H9 (cell line): ENCODE data around the gene VPS16. TPM values are rescaled to one million over a fixed set of nuclear protein-coding genes. Genes with fewer than 3 reads are reported as not detected.

Experiments
- DNase-seq: peaks from one replicate; pipeline ENCODE4 v3.0.0-alpha.2; 2017
- H2AFZ ChIP-seq: one replicate; pipeline ENCODE4 v1.6.1; 2013; ENCODE audit warnings: mild to moderate bottlenecking, low read length, control low read depth, moderate library complexity
- H2AK5ac ChIP-seq: 2 replicates; pipeline ENCODE4 v1.6.1; 2013; ENCODE audit warnings: low read length, control low read depth, mixed read lengths; ENCODE audit not compliant: insufficient read length
- H2BK120ac ChIP-seq: one replicate; pipeline ENCODE4 v1.6.1; 2013; ENCODE audit warnings: low read depth, mild to moderate bottlenecking, low read length, control low read depth, inconsistent platforms; ENCODE audit not compliant: poor library complexity, severe bottlenecking
- H2BK12ac ChIP-seq: 2 replicates; pipeline ENCODE4 v1.6.1; 2013; ENCODE audit warnings: low read length, control low read depth, mixed read lengths, low read depth; ENCODE audit not compliant: insufficient read length
- H2BK15ac ChIP-seq: 2 replicates; pipeline ENCODE4 v1.6.1; 2013; ENCODE audit warnings: low read depth, low read length, control low read depth
- H2BK20ac ChIP-seq: one replicate; pipeline ENCODE4 v1.6.1; 2013; ENCODE audit warnings: low read depth, mild to moderate bottlenecking, low read length, control low read depth, inconsistent platforms; ENCODE audit not compliant: poor library complexity, severe bottlenecking
- H2BK5ac ChIP-seq: 2 replicates; pipeline ENCODE4 v1.6.1; 2013; ENCODE audit warnings: low read length, control low read depth, mixed read lengths; ENCODE audit not compliant: insufficient read length
- H3K14ac ChIP-seq: 2 replicates; pipeline ENCODE4 v1.6.1; 2013; ENCODE audit warnings: low read length, control low read depth; ENCODE audit not compliant: insufficient read depth
- H3K18ac ChIP-seq: 2 replicates; pipeline ENCODE4 v1.6.1; 2013; ENCODE audit warnings: low read depth, mild to moderate bottlenecking, mixed read lengths, low read length, control low read depth; ENCODE audit not compliant: insufficient read length
- H3K23ac ChIP-seq: 2 replicates; pipeline ENCODE4 v1.6.1; 2013; ENCODE audit warnings: low read length, control low read depth, mixed read lengths, low read depth; ENCODE audit not compliant: insufficient read length
- H3K23me2 ChIP-seq: 2 replicates; pipeline ENCODE4 v1.6.1; 2013; ENCODE audit warnings: low read depth, mild to moderate bottlenecking, mixed read lengths, low read length, control low read depth; ENCODE audit not compliant: insufficient read length, poor library complexity, severe bottlenecking
- H3K27ac ChIP-seq: 2 replicates; pipeline ENCODE4 v1.5.1; 2013; ENCODE audit warnings: low read length, control low read depth, mixed read lengths, low read depth; ENCODE audit not compliant: insufficient read length
- H3K27me3 ChIP-seq: 2 replicates; pipeline ENCODE4 v1.6.1; 2013; ENCODE audit warnings: low read length, control low read depth, inconsistent platforms; ENCODE audit not compliant: insufficient read depth
- H3K4ac ChIP-seq: 2 replicates; pipeline ENCODE4 v1.6.1; 2013; ENCODE audit warnings: low read depth, mild to moderate bottlenecking, control low read depth, inconsistent platforms, low read length, moderate library complexity
- H3K4me1 ChIP-seq: 2 replicates; pipeline ENCODE4 v1.6.1; 2013; ENCODE audit warnings: low read length, control low read depth, inconsistent platforms; ENCODE audit not compliant: insufficient read depth
- H3K4me2 ChIP-seq: 2 replicates; pipeline ENCODE4 v1.6.1; 2013; ENCODE audit warnings: low read length, control low read depth, mixed read lengths; ENCODE audit not compliant: insufficient read length, insufficient read depth
- H3K56ac ChIP-seq: 2 replicates; pipeline ENCODE4 v1.6.1; 2013; ENCODE audit warnings: low read depth, mild to moderate bottlenecking, mixed read lengths, low read length, control low read depth; ENCODE audit not compliant: insufficient read length
- H3K79me1 ChIP-seq: 2 replicates; pipeline ENCODE4 v1.6.1; 2013; ENCODE audit warnings: low read depth, mild to moderate bottlenecking, moderate library complexity, low read length, control low read depth, inconsistent platforms; ENCODE audit not compliant: insufficient read depth, poor library complexity, severe bottlenecking
- H3K79me2 ChIP-seq: 2 replicates; pipeline ENCODE4 v1.6.1; 2013; ENCODE audit warnings: low read length, control low read depth, inconsistent platforms; ENCODE audit not compliant: insufficient read depth
- H3K9ac ChIP-seq: 2 replicates; pipeline ENCODE4 v1.6.1; 2013; ENCODE audit warnings: low read length, control low read depth, mixed read lengths; ENCODE audit not compliant: insufficient read length; ENCODE audit errors: extremely low read depth
- H3K9me3 ChIP-seq: one replicate; pipeline ENCODE4 v1.6.1; 2013; ENCODE audit warnings: low read depth, low read length, inconsistent platforms; ENCODE audit not compliant: control insufficient read depth
- H3T11ph ChIP-seq: one replicate; pipeline ENCODE4 v1.6.1; 2013; ENCODE audit warnings: mild to moderate bottlenecking, low read length, control low read depth, inconsistent platforms
- H4K20me1 ChIP-seq: one replicate; pipeline ENCODE4 v1.6.1; 2013; ENCODE audit not compliant: control insufficient read depth, insufficient read length, insufficient read depth
- H4K5ac ChIP-seq: 2 replicates; pipeline ENCODE4 v1.6.1; 2013; ENCODE audit warnings: low read depth, mild to moderate bottlenecking, mixed read lengths, low read length, control low read depth; ENCODE audit not compliant: insufficient read length
- H4K8ac ChIP-seq: replicated peaks from 2 replicates; pipeline ENCODE4 v1.6.1; 2013; ENCODE audit warnings: low read length, control low read depth, mixed read lengths, low read depth; ENCODE audit not compliant: insufficient read length
- H4K91ac ChIP-seq: 2 replicates; pipeline ENCODE4 v1.6.1; 2013; ENCODE audit warnings: low read depth, mild to moderate bottlenecking, moderate library complexity, mixed read lengths, low read length, control low read depth; ENCODE audit not compliant: insufficient read length
- H3K27ac Mint-ChIP-seq, 3 experiments: 2 replicates in 2 of 3; 3 replicates in 1 of 3; pipeline ENCODE4 v1.8.0; 2020 to 2021; ENCODE audit warnings: mixed read lengths in 3 of 3, mild to moderate bottlenecking in 1 of 3, moderate library complexity in 1 of 3
- H3K27me3 Mint-ChIP-seq: 2 replicates; pipeline ENCODE4 v1.8.0; 2021; ENCODE audit warnings: low read depth, mild to moderate bottlenecking, moderate library complexity, mixed read lengths
- H3K36me3 Mint-ChIP-seq, 3 experiments: 2 replicates in 2 of 3; 3 replicates in 1 of 3; pipeline ENCODE4 v1.8.0; 2020 to 2021; ENCODE audit warnings: low read depth in 3 of 3, mixed read lengths in 3 of 3; ENCODE audit not compliant: insufficient read depth in 1 of 3
- H3K4me1 Mint-ChIP-seq, 2 experiments: 2 replicates each; pipeline ENCODE4 v1.8.0; 2020; ENCODE audit warnings: mixed read lengths in 2 of 2
- H3K4me3 Mint-ChIP-seq, 2 experiments: 2 replicates in 1 of 2; 3 replicates in 1 of 2; pipeline ENCODE4 v1.8.0; 2020 to 2021; ENCODE audit warnings: mild to moderate bottlenecking in 2 of 2, mixed read lengths in 2 of 2, moderate library complexity in 1 of 2
- H3K9me3 Mint-ChIP-seq, 2 experiments: 2 replicates in 1 of 2; 3 replicates in 1 of 2; pipeline ENCODE4 v1.8.0; 2020; ENCODE audit warnings: mild to moderate bottlenecking in 2 of 2, mixed read lengths in 2 of 2, moderate library complexity in 1 of 2
- CTCF ChIP-seq: fragments of 200-600 bp; sonication (generic); conservative IDR thresholded peaks from 3 replicates; pipeline ENCODE4 v1.8.0; 2021; ENCODE audit warnings: antibody characterized with exemption, mild to moderate bottlenecking
- WGBS: extraction: QIAGEN DNeasy Blood & Tissue Kit; methylation state at CpG from one replicate; pipeline ENCODE4 v1.1.7; 2013; ENCODE audit warnings: missing lambda C conversion rate, low lambda C conversion rate, mixed read lengths; ENCODE audit not compliant: insufficient read length; ENCODE audit errors: extremely low coverage; 5-methylcytosine and 5-hydroxymethylcytosine counted together
- total RNA-seq: library from RNA; stranded (reverse); gene quantifications from 2 replicates; pipeline ENCODE4 v1.2.1, GENCODE V29; 2021

Gene VPS16
- total RNA-seq, 1 experiment from 2014 or later, result 32.1 TPM

DNA sequence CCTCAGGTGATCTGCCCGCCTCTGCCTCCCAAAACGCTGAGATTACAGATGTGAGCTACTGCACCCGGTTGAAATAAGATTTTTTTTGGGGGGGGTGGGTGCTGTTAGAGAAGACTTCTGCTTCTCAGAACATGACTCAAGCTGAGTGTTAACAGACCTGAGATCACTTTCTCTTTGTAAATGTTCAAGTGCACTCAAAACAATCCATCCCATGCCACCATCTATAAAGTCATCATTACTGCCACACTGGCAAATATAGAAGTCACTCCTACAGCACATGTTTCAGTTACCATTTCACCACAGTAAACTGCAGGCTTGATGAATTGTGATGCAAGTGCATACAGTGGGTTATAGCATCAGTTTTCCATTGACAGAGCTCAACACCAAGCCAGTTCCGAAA, 9.0 kb downstream of the VPS16 start:
- Histone ChIP-seq H4K91ac (no peak overlapping the region), H3K9me3 (no peaks in the 10 kb centered on the region), H2BK15ac (no peak overlapping the region), H3K79me1 (no peaks in the 10 kb centered on the region), H3K4me1 (no peaks in the 10 kb centered on the region), H3K18ac (no peak overlapping the region), H2BK120ac (no peak overlapping the region), H3K23me2 (no peaks in the 10 kb centered on the region), H3K4ac (no peak overlapping the region), H3K4me2 (no peak overlapping the region), H4K8ac (no peak overlapping the region), H4K20me1 (no peaks in the 10 kb centered on the region), H2BK5ac (no peak overlapping the region), H3T11ph (no peak overlapping the region), H3K23ac (no peak overlapping the region), H2BK12ac (no peak overlapping the region), H3K9ac (no peak overlapping the region), H2BK20ac (no peak overlapping the region), H3K79me2 (no peaks in the 10 kb centered on the region), H2AK5ac (no peak overlapping the region), H3K56ac (no peak overlapping the region), H2AFZ (no peak overlapping the region), H3K14ac (no peak overlapping the region), H4K5ac (no peak overlapping the region), H3K27ac (no peak overlapping the region), H3K27me3 (no peaks in the 10 kb centered on the region)
- no CpG with 5 or more reads among the region's 4 CpGs for WGBS
- Mint-ChIP-seq H3K36me3 (no peaks in the 10 kb centered on the region), H3K4me1 (peaks cover 3% of the 10 kb centered on the region in 2 experiments), H3K27ac (no peak overlapping the region), H3K4me3 (no peak overlapping the region), H3K27me3 (no peaks in the 10 kb centered on the region; the same call in 1 of the 2 replicates), H3K9me3 (no peaks in the 10 kb centered on the region; a peak in 1 of 5 replicates)
- no peak for TF ChIP-seq CTCF
- DNase-seq, result no peak
